VCaP (cell line): ENCODE data around the gene LRRC58.
A peak's percentile ranks its signal among the peaks of the same experiment; 100 is the strongest.

Source experiments
- H3K27ac ChIP-seq: fragments of 450-650 bp; 2 replicates; pipeline ENCODE4 v1.5.1; 2017
- CTCF ChIP-seq: fragments of 450-650 bp; conservative IDR thresholded peaks from 2 replicates; pipeline ENCODE4 v1.5.1; 2017; ENCODE audit warnings: mild to moderate bottlenecking, moderate library complexity

The LRRC58 gene

GRCh38 chr3:120370463-120370862 lies 21.3 kb upstream of the LRRC58 start:
- no peak for TF ChIP-seq CTCF
- no peak overlapping the region for H3K27ac ChIP-seq

GRCh38 chr3:120369037-120369467 lies 19.9 kb upstream of the LRRC58 start:
- TF ChIP-seq CTCF: no peak
- H3K27ac ChIP-seq: no peak overlapping the region

- no peak overlapping the region for H3K27ac ChIP-seq
- TF ChIP-seq CTCF: no peak
Measured at GRCh38 chr3:120368172-120368571, 19.0 kb upstream of the LRRC58 start.

- TF ChIP-seq CTCF: no peak
- H3K27ac ChIP-seq: no peak overlapping the region
Measured at GRCh38 chr3:120364821-120365220, 15.7 kb upstream of the LRRC58 start.

GRCh38 chr3:120364101-120364500 lies 14.9 kb upstream of the LRRC58 start:
- no peak for TF ChIP-seq CTCF
- H3K27ac ChIP-seq: no peak overlapping the region

- 0 out of 2 replicates have a peak, but pooled peaks have one; percentile 5 for TF ChIP-seq CTCF
Measured at GRCh38 chr3:120357807-120358206, 8.7 kb upstream of the LRRC58 start.

GRCh38 chr3:120355486-120355885 lies 6.3 kb upstream of the LRRC58 start:
- no peak for TF ChIP-seq CTCF
- H3K27ac ChIP-seq: no peak overlapping the region

More at GRCh38 chr3:120357807-120358206, 8.7 kb upstream of the LRRC58 start:
- H3K27ac ChIP-seq: no peak overlapping the region
